Calu3 (cell line): ENCODE data around the gene RPS6KB2. TPM values are rescaled to one million over a fixed set of nuclear protein-coding genes. Genes with fewer than 3 reads are reported as not detected.
A peak's percentile ranks its signal among the peaks of the same experiment; 100 is the strongest.

Experiments
- BruUV-seq: library from RNA; stranded (reverse); fragments of 400-500 nt; replicated peaks from 2 replicates; lab custom pipeline; 2021; lab: Mats Ljungman, UMichigan
- CTCF ChIA-PET: fragments of 300-600 bp; sonication (Branson Sonifier 250); formaldehyde crosslinking; loops from one replicate; lab custom pipeline; 2022; ENCODE audit warnings: antibody characterized with exemption; lab: Charles Lee
- DNase-seq: peaks from one replicate; pipeline ENCODE4 v3.0.0; 2022
- H3K27ac Mint-ChIP-seq: one replicate; pipeline ENCODE4 v1.8.0; 2022; ENCODE audit warnings: mixed read lengths; ENCODE audit not compliant: unreplicated experiment
- H3K27me3 Mint-ChIP-seq: one replicate; pipeline ENCODE4 v1.8.0; 2022; ENCODE audit warnings: mixed read lengths; ENCODE audit not compliant: unreplicated experiment
- H3K36me3 Mint-ChIP-seq: one replicate; pipeline ENCODE4 v1.8.0; 2022; ENCODE audit warnings: mild to moderate bottlenecking, moderate library complexity, mixed read lengths; ENCODE audit not compliant: insufficient read depth, unreplicated experiment
- H3K4me1 Mint-ChIP-seq: one replicate; pipeline ENCODE4 v1.8.0; 2022; ENCODE audit warnings: mild to moderate bottlenecking, low read depth, mixed read lengths; ENCODE audit not compliant: unreplicated experiment
- H3K4me3 Mint-ChIP-seq: one replicate; pipeline ENCODE4 v1.8.0; 2022; ENCODE audit warnings: mild to moderate bottlenecking, low read depth, moderate library complexity, mixed read lengths; ENCODE audit not compliant: unreplicated experiment
- H3K9me3 Mint-ChIP-seq: one replicate; pipeline ENCODE4 v1.8.0; 2022; ENCODE audit warnings: low read depth, mixed read lengths; ENCODE audit not compliant: unreplicated experiment
- CTCF ChIP-seq: fragments of 200-600 bp; IDR thresholded peaks from one replicate; pipeline ENCODE4 v1.8.0; 2022; ENCODE audit warnings: antibody characterized with exemption; ENCODE audit not compliant: unreplicated experiment
- intact Hi-C: fragments of 100-400 bp; cut with micrococcal nuclease; formaldehyde crosslinking; loops from one replicate; pipeline ENCODE4 v1.10.0; 2022; ENCODE audit not compliant: unreplicated experiment
- total RNA-seq: library from RNA; stranded (reverse); gene quantifications from 2 replicates; pipeline ENCODE4 v1.2.3, GENCODE V29; 2022

Gene RPS6KB2
- total RNA-seq, 1 experiment from 2014 or later = 44.3 TPM

GRCh38 chr11:67482275-67482826, 54.1 kb downstream of the RPS6KB2 start:
- no peak for TF ChIP-seq CTCF
- H3K27ac Mint-ChIP-seq = peak overlapping the region; percentile 97
- intact Hi-C loops = no loop called here
- TSS peak; percentile 64 for BruUV-seq
- no peak for DNase-seq
- H3K36me3 Mint-ChIP-seq = peaks cover 28% of the 10 kb centered on the region
- peaks cover 26% of the 10 kb centered on the region for H3K4me1 Mint-ChIP-seq
- CTCF ChIA-PET = interaction anchor here (0.6 to 1.0 kb wide), 8 partner anchors 13 to 1831 kb away, joined by 3 to 6 read pairs (median 3); partner anchors contain the start of genes GPR152, PITPNM1 and PPP1CA
- H3K9me3 Mint-ChIP-seq = no peaks in the 10 kb centered on the region
- peak overlapping the region; percentile 98 for H3K4me3 Mint-ChIP-seq
- no peaks in the 10 kb centered on the region for H3K27me3 Mint-ChIP-seq

GRCh38 chr11:67482827-67483798, 54.8 kb downstream of the RPS6KB2 start, which contains the start of gene AIP:
AIP (plus strand) TSS chr11:67483026; CDS start chr11:67483159, 133 bp downstream.
- peaks cover 34% of the 10 kb centered on the region for H3K36me3 Mint-ChIP-seq
- H3K27ac Mint-ChIP-seq = peak within 1 kb of the TSS; percentile 97
- intact Hi-C loops = no loop called here
- H3K9me3 Mint-ChIP-seq = no peaks in the 10 kb centered on the region
- H3K27me3 Mint-ChIP-seq = no peaks in the 10 kb centered on the region
- no peak for TF ChIP-seq CTCF
- H3K4me3 Mint-ChIP-seq = peak within 1 kb of the TSS; percentile 98
- CTCF ChIA-PET = interaction anchor here (0.6 to 1.0 kb wide), 7 partner anchors 12 to 1832 kb away, joined by 3 to 6 read pairs (median 3); partner anchors contain the start of genes GPR152, PITPNM1 and PPP1CA
- peaks cover 26% of the 10 kb centered on the region for H3K4me1 Mint-ChIP-seq
- BruUV-seq = TSS peak; percentile 67
- DNase-seq = peak; percentile 97

- Mint-ChIP-seq H3K4me1 (peaks cover 26% of the 10 kb centered on the region), H3K9me3 (no peaks in the 10 kb centered on the region), H3K4me3 (peak overlapping the region; percentile 98), H3K36me3 (peaks cover 35% of the 10 kb centered on the region), H3K27ac (no peak overlapping the region), H3K27me3 (no peaks in the 10 kb centered on the region)
- intact Hi-C loops = no loop called here
- CTCF ChIA-PET = no interaction called here
- no peak for TF ChIP-seq CTCF
- no peak for DNase-seq
- no TSS peak for BruUV-seq
These were observed 55.8 kb downstream of the RPS6KB2 start for GRCh38 chr11:67483831-67484665.

GRCh38 chr11:67484847-67485311, 56.6 kb downstream of the RPS6KB2 start:
- H3K4me3 Mint-ChIP-seq = peak overlapping the region; percentile 98
- H3K9me3 Mint-ChIP-seq = no peaks in the 10 kb centered on the region
- CTCF ChIA-PET = no interaction called here
- H3K4me1 Mint-ChIP-seq = peaks cover 26% of the 10 kb centered on the region
- H3K36me3 Mint-ChIP-seq = peaks cover 41% of the 10 kb centered on the region
- no peak for DNase-seq
- H3K27me3 Mint-ChIP-seq = no peaks in the 10 kb centered on the region
- no peak overlapping the region for H3K27ac Mint-ChIP-seq
- no peak for TF ChIP-seq CTCF
- no TSS peak for BruUV-seq
- intact Hi-C loops = no loop called here
